Uterus (tissue), 4 donors: Measurements from ENCODE around the gene OPTN. TPM values are rescaled to one million over a fixed set of nuclear protein-coding genes. Genes with fewer than 3 reads are reported as not detected.
"Not testable (repeated sequence)": the region's sequence is repeated elsewhere in the genome, so short reads cannot be mapped to it uniquely, and the experiment has no call there.

ENCODE experiments used
- DNase-seq, 2 donors: peaks; one replicate each; pipeline ENCODE4 v3.0.0-alpha.2; 2019 to 2020
- H3K27ac ChIP-seq, 2 donors: fragments of 200-600 bp; sonication (generic); 1 replicate in 1 of 2; 2 replicates in 1 of 2; pipeline ENCODE4 v1.5.1; 2016 to 2018
- H3K27me3 ChIP-seq, 2 donors: fragments of 200-600 bp; sonication (generic); one replicate each; pipeline ENCODE4 v1.5.1; 2018 to 2019; ENCODE audit warnings: control low read depth in 1 of 2
- H3K36me3 ChIP-seq, 2 donors: fragments of 200-600 bp; sonication (generic); one replicate each; pipeline ENCODE4 v1.5.1; 2019; ENCODE audit warnings: control low read depth in 1 of 2
- H3K4me1 ChIP-seq, 2 donors: fragments of 200-600 bp; sonication (generic); one replicate each; pipeline ENCODE4 v1.5.1; 2018 to 2019; ENCODE audit warnings: control low read depth in 1 of 2
- H3K4me3 ChIP-seq, 2 donors: fragments of 200-600 bp; sonication (generic); 1 replicate in 1 of 2; 2 replicates in 1 of 2; pipeline ENCODE4 v1.5.1; 2018 to 2019; ENCODE audit warnings: mild to moderate bottlenecking in 1 of 2
- H3K9me3 ChIP-seq, 2 donors: fragments of 200-600 bp; sonication (generic); one replicate each; pipeline ENCODE4 v1.5.1; 2019; ENCODE audit warnings: control low read depth in 1 of 2
- POLR2A ChIP-seq, 2 donors: fragments of 450-650 bp; IDR thresholded peaks; one replicate each; pipeline ENCODE4 v1.6.1; 2016; ENCODE audit warnings: antibody characterized with exemption in 2 of 2, mild to moderate bottlenecking in 1 of 2, moderate library complexity in 1 of 2
- intact Hi-C: fragments of 100-400 bp; cut with DNase I; formaldehyde crosslinking; loops from one replicate; pipeline ENCODE4 v1.15.1; 2023; ENCODE audit warnings: low total_unique reads
- total RNA-seq, 4 donors: library from RNA; depleted of rRNA in 3 of 4; stranded (reverse); fragments of >200 nt in 3 of 4; gene quantifications; one replicate each; pipeline versions ENCODE4 v1.1.0 to v1.2.4, GENCODE V29; 2014 to 2023
- TF ChIP-seq, protein P1 (sequence below), 4 experiments: fragments of 200-600 bp in 2 of 4; fragments of 450-650 bp in 2 of 4; sonication (generic) in 2 of 4; IDR thresholded peaks; one replicate each; pipeline ENCODE4 v1.5.1; 2016 to 2019; ENCODE audit warnings: antibody characterized with exemption in 4 of 4, mild to moderate bottlenecking in 2 of 4, moderate library complexity in 1 of 4
- donor health status: DM: yes; HTN: yes; CAD: no.

Gene OPTN
- total RNA-seq, 4 donors from 2014 or later, result 28.3 to 68.3 (median 38.1) TPM

DNA sequence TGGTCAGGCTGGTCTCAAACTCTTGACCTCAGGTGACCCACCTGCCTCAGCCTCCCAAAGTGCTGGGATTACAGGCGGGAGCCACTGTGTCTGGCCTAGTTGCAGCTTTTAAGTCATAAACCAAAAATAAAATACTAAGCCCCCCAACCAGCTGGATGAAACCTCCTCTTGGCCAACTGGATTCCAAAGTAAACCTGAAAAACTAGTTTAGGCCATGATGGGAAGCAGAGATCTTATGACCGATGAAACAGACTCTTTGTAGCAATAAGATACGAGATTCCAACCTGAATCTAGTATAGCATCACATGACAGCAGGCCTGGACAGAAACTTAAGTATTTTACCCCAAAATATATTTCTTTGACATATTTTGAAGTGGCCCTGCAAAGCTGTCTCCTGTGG, 52.3 kb downstream of the OPTN start:
- no peak overlapping the region for H3K4me3 ChIP-seq
- no peak for DNase-seq
- H3K36me3 ChIP-seq, result no peaks in the 10 kb centered on the region
- no peak for TF ChIP-seq POLR2A (IDR thresholded peaks at IDR 0.05)
- TF ChIP-seq, protein P1, sequence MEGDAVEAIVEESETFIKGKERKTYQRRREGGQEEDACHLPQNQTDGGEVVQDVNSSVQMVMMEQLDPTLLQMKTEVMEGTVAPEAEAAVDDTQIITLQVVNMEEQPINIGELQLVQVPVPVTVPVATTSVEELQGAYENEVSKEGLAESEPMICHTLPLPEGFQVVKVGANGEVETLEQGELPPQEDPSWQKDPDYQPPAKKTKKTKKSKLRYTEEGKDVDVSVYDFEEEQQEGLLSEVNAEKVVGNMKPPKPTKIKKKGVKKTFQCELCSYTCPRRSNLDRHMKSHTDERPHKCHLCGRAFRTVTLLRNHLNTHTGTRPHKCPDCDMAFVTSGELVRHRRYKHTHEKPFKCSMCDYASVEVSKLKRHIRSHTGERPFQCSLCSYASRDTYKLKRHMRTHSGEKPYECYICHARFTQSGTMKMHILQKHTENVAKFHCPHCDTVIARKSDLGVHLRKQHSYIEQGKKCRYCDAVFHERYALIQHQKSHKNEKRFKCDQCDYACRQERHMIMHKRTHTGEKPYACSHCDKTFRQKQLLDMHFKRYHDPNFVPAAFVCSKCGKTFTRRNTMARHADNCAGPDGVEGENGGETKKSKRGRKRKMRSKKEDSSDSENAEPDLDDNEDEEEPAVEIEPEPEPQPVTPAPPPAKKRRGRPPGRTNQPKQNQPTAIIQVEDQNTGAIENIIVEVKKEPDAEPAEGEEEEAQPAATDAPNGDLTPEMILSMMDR (IDR thresholded peaks at IDR 0.05), result no peak
- H3K4me1 ChIP-seq, result no peaks in the 10 kb centered on the region
- no peak overlapping the region for H3K27ac ChIP-seq
- H3K9me3 ChIP-seq, result no peaks in the 10 kb centered on the region
- no peaks in the 10 kb centered on the region for H3K27me3 ChIP-seq
- intact Hi-C loops, result no loop called here

DNA sequence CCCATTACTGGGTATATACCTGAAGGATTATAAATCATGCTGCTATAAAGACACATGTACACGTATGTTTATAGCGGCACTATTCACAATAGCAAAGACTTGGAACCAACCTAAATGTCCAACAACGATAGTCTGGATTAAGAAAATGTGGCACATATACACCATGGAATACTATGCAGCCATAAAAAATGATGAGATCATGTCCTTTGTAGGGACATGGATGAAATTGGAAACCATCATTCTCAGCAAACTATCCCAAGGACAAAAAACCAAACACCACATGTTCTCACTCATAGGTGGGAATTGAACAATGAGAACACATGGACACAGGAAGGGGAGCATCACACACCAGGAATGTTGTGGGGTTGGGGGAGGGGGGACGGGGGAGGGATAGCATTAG, 55.9 kb downstream of the OPTN start:
- H3K9me3 ChIP-seq, intact Hi-C loops, H3K4me3 ChIP-seq: not testable (repeated sequence)

DNA sequence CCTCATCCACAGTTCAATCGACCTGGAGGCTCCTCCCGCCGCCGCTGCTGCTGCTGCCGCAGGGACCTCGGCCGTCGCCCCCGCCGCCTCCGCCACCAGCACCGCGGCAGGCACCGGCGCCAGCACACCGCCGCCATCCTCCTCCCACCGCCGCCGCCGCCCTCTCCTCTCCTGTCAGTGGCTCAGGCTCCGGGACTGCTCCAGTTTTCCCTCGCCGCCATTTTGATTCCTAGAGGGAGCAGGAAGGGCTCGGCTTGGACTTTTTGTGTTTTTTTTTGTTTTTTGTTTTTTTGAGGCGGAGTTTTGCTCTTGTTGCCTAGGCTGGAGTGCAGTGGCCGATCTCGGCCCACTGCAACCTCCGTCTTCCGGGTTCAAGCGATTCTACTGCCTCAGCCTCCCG, 58.4 kb downstream of the OPTN start:
- Histone ChIP-seq H3K27me3 (no peaks in the 10 kb centered on the region), H3K27ac (no peak overlapping the region), H3K36me3 (no peaks in the 10 kb centered on the region), H3K9me3 (no peaks in the 10 kb centered on the region), H3K4me1 (no peaks in the 10 kb centered on the region), H3K4me3 (peak overlapping the region in 1 of 2 donors; percentile 1)
- no peak for DNase-seq
- intact Hi-C loops, result no loop called here
- TF ChIP-seq, protein P1 (IDR thresholded peaks at IDR 0.05), result no peak
- TF ChIP-seq POLR2A (IDR thresholded peaks at IDR 0.05), result no peak

More for the DNA sequence above, 55.9 kb downstream of the OPTN start:
- H3K27me3 ChIP-seq, DNase-seq, H3K4me1 ChIP-seq, H3K27ac ChIP-seq, H3K36me3 ChIP-seq: not testable (repeated sequence)

DNA sequence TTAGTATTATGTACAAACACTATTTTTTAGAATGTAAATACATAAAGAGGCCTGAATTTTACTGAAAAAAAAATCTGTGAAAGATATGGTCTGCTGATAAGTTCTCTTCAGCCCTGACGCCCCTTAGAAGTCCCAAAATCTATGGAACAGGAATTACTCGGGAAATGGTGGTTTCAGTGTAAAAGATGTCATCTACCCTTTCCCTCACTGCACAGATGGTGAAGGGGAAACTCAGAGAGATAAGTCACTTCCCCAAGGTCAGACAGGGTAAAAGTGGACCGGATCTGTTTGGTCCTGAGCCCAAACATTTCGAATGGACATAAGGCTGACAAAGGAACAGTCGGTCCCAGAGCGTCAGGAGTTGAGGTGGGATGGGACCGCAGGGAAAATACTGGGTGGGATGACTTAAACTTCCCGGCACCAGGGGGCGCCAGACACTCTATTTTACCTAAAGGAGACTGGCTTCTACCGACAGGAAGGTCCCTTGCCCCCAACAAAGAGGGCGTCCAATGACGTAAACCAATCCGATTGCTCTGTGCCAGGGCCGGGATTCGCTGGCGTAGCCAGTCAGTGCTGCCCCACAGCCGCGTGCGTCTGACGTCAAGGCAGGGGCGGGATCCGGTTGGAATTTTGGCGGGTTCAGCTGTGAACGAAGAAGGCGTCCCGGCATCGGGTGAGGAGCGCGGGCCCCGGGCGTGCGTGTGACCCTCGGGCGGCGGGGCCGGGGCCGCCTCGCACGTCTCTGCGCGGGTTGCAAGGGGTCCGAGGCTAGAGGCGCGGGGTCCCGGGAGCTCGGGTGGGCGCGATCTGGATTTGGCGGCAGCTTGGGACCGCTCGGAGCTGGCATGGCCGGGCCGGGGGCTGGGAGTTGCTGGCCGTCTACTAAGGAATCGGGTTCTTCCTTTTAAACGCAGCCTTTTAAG, 61.2 kb downstream of the OPTN start, which contains the start of gene MCM10:
MCM10 (plus strand) TSS at position 625 of the 923 bp plus-strand sequence. CDS start 2,645 bp downstream, outside the sequence.
- DNase-seq, result peak; percentile 98 to 99
- Histone ChIP-seq H3K4me1 (no peaks in the 10 kb centered on the region), H3K27me3 (no peaks in the 10 kb centered on the region), H3K4me3 (peak within 1 kb of the TSS in 1 of 2 donors; percentile 36), H3K9me3 (no peaks in the 10 kb centered on the region), H3K27ac (peak within 1 kb of the TSS; percentile 6 to 21), H3K36me3 (no peaks in the 10 kb centered on the region)
- intact Hi-C loops, result no loop called here
- TF ChIP-seq, protein P1 (IDR thresholded peaks at IDR 0.05), result peak; percentile 79 to 94 (median 84)
- peak in 1 of 2 donors; percentile 16 for TF ChIP-seq POLR2A (IDR thresholded peaks at IDR 0.05)

DNA sequence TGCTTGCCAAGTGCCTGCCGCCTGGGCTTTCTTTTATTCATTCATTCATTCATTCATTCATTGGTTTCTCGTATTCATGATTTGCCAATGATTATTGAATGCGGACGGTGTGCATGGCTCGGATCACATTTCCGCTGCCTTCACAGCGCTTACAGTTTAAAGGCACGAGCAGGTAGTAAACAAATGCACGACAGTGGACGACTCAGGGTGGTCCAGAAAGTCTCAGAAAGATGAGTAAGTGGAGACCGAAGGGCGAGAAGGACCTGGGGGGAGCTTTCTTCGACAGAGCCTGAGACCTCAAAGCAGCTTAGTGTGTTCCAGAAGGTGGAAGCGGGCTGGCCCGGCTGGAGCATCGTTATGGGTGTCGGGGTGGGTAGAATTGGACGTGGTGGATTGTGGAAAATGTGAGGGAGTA, 61.9 kb downstream of the OPTN start:
- Histone ChIP-seq H3K27me3 (no peaks in the 10 kb centered on the region), H3K36me3 (no peaks in the 10 kb centered on the region), H3K4me1 (no peaks in the 10 kb centered on the region), H3K9me3 (no peaks in the 10 kb centered on the region), H3K4me3 (peak overlapping the region in 1 of 2 donors; percentile 36), H3K27ac (no peak overlapping the region)
- intact Hi-C loops, result no loop called here
- TF ChIP-seq POLR2A (IDR thresholded peaks at IDR 0.05), result no peak
- TF ChIP-seq, protein P1 (IDR thresholded peaks at IDR 0.05), result no peak
- DNase-seq, result no peak
